WTC11 (cell line): ENCODE data around the gene CLMN. TPM values are rescaled to one million over a fixed set of nuclear protein-coding genes. Genes with fewer than 3 reads are reported as not detected.

Source experiments
- ATAC-seq: fragments of 200-7000 bp; cut with Tn5 transposase; 2 replicates; pipeline ENCODE4 v1.10.0; 2021; ENCODE audit warnings: mild to moderate bottlenecking, moderate library complexity
- CTCF ChIA-PET: fragments of 300-600 bp; sonication (Branson Sonifier 250); formaldehyde crosslinking; loops from one replicate; lab custom pipeline; 2021; ENCODE audit warnings: antibody characterized with exemption; lab: Charles Lee
- POLR2A ChIA-PET: fragments of 350-600 bp; sonication (Branson Sonifier 250); formaldehyde crosslinking; loops from one replicate; lab custom pipeline; 2021; ENCODE audit warnings: antibody characterized with exemption; lab: Charles Lee
- DNase-seq: peaks from one replicate; pipeline ENCODE4 v3.0.0; 2021; ENCODE audit warnings: low spot score
- H3K27ac Mint-ChIP-seq: 2 replicates; pipeline ENCODE4 v1.8.0; 2021; ENCODE audit warnings: mixed read lengths
- H3K27me3 Mint-ChIP-seq: 2 replicates; pipeline ENCODE4 v1.8.0; 2021; ENCODE audit warnings: low read depth, mild to moderate bottlenecking, moderate library complexity, mixed read lengths
- H3K36me3 Mint-ChIP-seq: 2 replicates; pipeline ENCODE4 v1.8.0; 2021; ENCODE audit warnings: mixed read lengths
- H3K4me1 Mint-ChIP-seq: 2 replicates; pipeline ENCODE4 v1.8.0; 2022; ENCODE audit warnings: mixed read lengths
- H3K4me3 Mint-ChIP-seq: 2 replicates; pipeline ENCODE4 v1.8.0; 2021; ENCODE audit warnings: mild to moderate bottlenecking, moderate library complexity, mixed read lengths
- H3K9me3 Mint-ChIP-seq: 2 replicates; pipeline ENCODE4 v1.8.0; 2021; ENCODE audit warnings: mixed read lengths
- CBFB ChIP-seq: sonication (generic); formaldehyde crosslinking; IDR thresholded peaks from 2 replicates; pipeline ENCODE4 v1.8.1; 2022; ENCODE audit warnings: mild to moderate bottlenecking, low read depth, missing genetic modification reagents
- IRF2 ChIP-seq: sonication (generic); formaldehyde crosslinking; IDR thresholded peaks from 2 replicates; pipeline ENCODE4 v1.8.0; 2022; ENCODE audit warnings: low read depth, missing genetic modification reagents, borderline replicate concordance
- NFATC4 ChIP-seq: fragments of 250-450 bp; sonication (Bioruptor Pico); IDR thresholded peaks from 2 replicates; pipeline ENCODE4 v1.9.0; 2021; ENCODE audit warnings: mild to moderate bottlenecking
- RELA ChIP-seq: sonication (generic); formaldehyde crosslinking; IDR thresholded peaks from 2 replicates; pipeline ENCODE4 v1.8.1; 2022; ENCODE audit warnings: missing genetic modification reagents, mild to moderate bottlenecking, borderline replicate concordance
- SMAD4 ChIP-seq: sonication (generic); formaldehyde crosslinking; IDR thresholded peaks from 2 replicates; pipeline ENCODE4 v1.8.0; 2022; ENCODE audit warnings: mild to moderate bottlenecking, missing genetic modification reagents
- ZNF219 ChIP-seq: sonication (generic); formaldehyde crosslinking; IDR thresholded peaks from 2 replicates; pipeline ENCODE4 v1.8.0; 2023; ENCODE audit warnings: missing genetic modification reagents, mild to moderate bottlenecking, borderline replicate concordance
- ZNF317 ChIP-seq: sonication (generic); formaldehyde crosslinking; IDR thresholded peaks from 2 replicates; pipeline ENCODE4 v1.8.1; 2023; ENCODE audit warnings: low read depth, mild to moderate bottlenecking, moderate library complexity, missing genetic modification reagents, borderline replicate concordance
- total RNA-seq: library from RNA; stranded (reverse); gene quantifications from 3 replicates; pipeline ENCODE4 v1.2.3, GENCODE V29; 2021
- TF ChIP-seq, protein P1 (sequence below): sonication (generic); formaldehyde crosslinking; IDR thresholded peaks from 2 replicates; pipeline ENCODE4 v1.8.0; 2022; ENCODE audit warnings: mild to moderate bottlenecking, missing genetic modification reagents
- TF ChIP-seq, protein P2 (sequence below): sonication (generic); formaldehyde crosslinking; IDR thresholded peaks from 2 replicates; pipeline ENCODE4 v1.8.0; 2023; ENCODE audit warnings: mild to moderate bottlenecking, missing genetic modification reagents
- TF ChIP-seq, protein P3 (sequence below): sonication (generic); formaldehyde crosslinking; IDR thresholded peaks from 2 replicates; pipeline ENCODE4 v1.8.1; 2023; ENCODE audit warnings: mild to moderate bottlenecking, missing genetic modification reagents, borderline replicate concordance
- TF ChIP-seq, protein P4 (sequence below): sonication (generic); formaldehyde crosslinking; IDR thresholded peaks from 2 replicates; pipeline ENCODE4 v1.8.1; 2023; ENCODE audit warnings: mild to moderate bottlenecking, missing genetic modification reagents
- TF ChIP-seq, protein P5 (sequence below): sonication (generic); formaldehyde crosslinking; IDR thresholded peaks from 2 replicates; pipeline ENCODE4 v1.8.0; 2022; ENCODE audit warnings: mild to moderate bottlenecking, missing genetic modification reagents
- TF ChIP-seq, protein P6 (sequence below): sonication (generic); formaldehyde crosslinking; IDR thresholded peaks from 2 replicates; pipeline ENCODE4 v1.8.1; 2023; ENCODE audit warnings: mild to moderate bottlenecking, missing genetic modification reagents, moderate library complexity
- TF ChIP-seq, protein P7 (sequence below): sonication (generic); formaldehyde crosslinking; IDR thresholded peaks from 2 replicates; pipeline ENCODE4 v1.8.1; 2022; ENCODE audit warnings: missing genetic modification reagents, borderline replicate concordance

The CLMN gene
- total RNA-seq, 1 experiment from 2014 or later: 12.2 TPM

DNA sequence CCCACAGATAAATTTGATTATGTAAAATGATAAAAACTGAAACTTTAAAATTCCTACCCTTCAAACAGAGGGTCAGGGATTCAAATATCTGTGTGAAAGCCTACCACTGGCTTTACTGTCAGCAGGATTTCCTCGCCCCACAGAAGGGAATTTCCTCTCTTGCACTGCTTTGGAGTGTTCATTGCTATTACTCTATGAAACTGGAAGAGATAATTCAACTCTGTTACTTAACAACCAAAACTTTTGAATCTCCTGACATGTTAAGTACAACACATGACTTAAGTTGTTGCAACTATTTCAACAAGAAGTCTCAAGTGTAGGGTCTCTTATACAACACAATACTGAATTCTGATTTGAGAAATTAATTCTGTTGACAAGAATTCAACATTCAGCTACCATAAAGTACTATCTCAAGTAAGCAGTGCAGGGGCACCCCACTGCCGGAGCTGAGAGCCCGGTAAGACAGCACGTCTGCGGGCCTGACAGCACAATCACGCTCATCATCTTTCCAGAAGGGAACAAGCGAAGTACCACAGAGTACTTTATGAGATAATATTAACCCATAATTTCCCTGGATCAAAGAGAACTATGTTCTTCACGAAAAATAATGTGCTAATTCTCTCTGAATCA is 185.3 kb downstream of the CLMN start (continued):
- TF ChIP-seq, protein P1, sequence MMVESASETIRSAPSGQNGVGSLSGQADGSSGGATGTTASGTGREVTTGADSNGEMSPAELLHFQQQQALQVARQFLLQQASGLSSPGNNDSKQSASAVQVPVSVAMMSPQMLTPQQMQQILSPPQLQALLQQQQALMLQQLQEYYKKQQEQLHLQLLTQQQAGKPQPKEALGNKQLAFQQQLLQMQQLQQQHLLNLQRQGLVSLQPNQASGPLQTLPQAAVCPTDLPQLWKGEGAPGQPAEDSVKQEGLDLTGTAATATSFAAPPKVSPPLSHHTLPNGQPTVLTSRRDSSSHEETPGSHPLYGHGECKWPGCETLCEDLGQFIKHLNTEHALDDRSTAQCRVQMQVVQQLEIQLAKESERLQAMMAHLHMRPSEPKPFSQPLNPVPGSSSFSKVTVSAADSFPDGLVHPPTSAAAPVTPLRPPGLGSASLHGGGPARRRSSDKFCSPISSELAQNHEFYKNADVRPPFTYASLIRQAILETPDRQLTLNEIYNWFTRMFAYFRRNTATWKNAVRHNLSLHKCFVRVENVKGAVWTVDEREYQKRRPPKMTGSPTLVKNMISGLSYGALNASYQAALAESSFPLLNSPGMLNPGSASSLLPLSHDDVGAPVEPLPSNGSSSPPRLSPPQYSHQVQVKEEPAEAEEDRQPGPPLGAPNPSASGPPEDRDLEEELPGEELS (CRISPR knock-in tag): no peak

DNA sequence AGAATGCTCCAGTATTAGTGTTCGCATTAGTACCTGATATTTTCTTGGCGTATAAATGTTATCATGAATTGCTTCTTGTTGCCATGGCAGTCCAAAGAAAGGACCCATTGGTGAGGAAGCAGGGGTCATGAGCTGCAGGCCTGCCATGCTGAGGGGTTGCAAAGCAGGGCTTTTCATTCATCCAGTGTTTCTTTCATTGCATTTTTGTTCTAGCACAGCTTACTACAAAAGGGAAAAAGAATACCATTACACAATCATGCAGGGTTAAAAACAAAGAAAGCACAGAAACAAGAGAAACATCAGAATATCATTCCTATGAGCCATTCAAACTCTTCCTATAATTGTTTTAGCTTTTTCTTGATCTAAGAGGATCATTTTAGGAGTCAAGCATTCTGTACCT is 186.4 kb downstream of the CLMN start:
- Mint-ChIP-seq H3K36me3 (peaks cover 12% of the 10 kb centered on the region), H3K27me3 (no peaks in the 10 kb centered on the region), H3K9me3 (no peaks in the 10 kb centered on the region), H3K4me1 (peaks cover 32% of the 10 kb centered on the region), H3K27ac (no peak overlapping the region), H3K4me3 (no peak overlapping the region)
- CTCF ChIA-PET: no interaction called here
- DNase-seq (no peak), ATAC-seq (no peak)
- POLR2A ChIA-PET: no interaction called here
- TF ChIP-seq, protein P2, sequence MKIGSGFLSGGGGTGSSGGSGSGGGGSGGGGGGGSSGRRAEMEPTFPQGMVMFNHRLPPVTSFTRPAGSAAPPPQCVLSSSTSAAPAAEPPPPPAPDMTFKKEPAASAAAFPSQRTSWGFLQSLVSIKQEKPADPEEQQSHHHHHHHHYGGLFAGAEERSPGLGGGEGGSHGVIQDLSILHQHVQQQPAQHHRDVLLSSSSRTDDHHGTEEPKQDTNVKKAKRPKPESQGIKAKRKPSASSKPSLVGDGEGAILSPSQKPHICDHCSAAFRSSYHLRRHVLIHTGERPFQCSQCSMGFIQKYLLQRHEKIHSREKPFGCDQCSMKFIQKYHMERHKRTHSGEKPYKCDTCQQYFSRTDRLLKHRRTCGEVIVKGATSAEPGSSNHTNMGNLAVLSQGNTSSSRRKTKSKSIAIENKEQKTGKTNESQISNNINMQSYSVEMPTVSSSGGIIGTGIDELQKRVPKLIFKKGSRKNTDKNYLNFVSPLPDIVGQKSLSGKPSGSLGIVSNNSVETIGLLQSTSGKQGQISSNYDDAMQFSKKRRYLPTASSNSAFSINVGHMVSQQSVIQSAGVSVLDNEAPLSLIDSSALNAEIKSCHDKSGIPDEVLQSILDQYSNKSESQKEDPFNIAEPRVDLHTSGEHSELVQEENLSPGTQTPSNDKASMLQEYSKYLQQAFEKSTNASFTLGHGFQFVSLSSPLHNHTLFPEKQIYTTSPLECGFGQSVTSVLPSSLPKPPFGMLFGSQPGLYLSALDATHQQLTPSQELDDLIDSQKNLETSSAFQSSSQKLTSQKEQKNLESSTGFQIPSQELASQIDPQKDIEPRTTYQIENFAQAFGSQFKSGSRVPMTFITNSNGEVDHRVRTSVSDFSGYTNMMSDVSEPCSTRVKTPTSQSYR: no peak
- TF ChIP-seq, protein P3, sequence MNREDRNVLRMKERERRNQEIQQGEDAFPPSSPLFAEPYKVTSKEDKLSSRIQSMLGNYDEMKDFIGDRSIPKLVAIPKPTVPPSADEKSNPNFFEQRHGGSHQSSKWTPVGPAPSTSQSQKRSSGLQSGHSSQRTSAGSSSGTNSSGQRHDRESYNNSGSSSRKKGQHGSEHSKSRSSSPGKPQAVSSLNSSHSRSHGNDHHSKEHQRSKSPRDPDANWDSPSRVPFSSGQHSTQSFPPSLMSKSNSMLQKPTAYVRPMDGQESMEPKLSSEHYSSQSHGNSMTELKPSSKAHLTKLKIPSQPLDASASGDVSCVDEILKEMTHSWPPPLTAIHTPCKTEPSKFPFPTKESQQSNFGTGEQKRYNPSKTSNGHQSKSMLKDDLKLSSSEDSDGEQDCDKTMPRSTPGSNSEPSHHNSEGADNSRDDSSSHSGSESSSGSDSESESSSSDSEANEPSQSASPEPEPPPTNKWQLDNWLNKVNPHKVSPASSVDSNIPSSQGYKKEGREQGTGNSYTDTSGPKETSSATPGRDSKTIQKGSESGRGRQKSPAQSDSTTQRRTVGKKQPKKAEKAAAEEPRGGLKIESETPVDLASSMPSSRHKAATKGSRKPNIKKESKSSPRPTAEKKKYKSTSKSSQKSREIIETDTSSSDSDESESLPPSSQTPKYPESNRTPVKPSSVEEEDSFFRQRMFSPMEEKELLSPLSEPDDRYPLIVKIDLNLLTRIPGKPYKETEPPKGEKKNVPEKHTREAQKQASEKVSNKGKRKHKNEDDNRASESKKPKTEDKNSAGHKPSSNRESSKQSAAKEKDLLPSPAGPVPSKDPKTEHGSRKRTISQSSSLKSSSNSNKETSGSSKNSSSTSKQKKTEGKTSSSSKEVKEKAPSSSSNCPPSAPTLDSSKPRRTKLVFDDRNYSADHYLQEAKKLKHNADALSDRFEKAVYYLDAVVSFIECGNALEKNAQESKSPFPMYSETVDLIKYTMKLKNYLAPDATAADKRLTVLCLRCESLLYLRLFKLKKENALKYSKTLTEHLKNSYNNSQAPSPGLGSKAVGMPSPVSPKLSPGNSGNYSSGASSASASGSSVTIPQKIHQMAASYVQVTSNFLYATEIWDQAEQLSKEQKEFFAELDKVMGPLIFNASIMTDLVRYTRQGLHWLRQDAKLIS (CRISPR knock-in tag): no peak
- TF ChIP-seq IRF2 (CRISPR knock-in tag) (no peak), ZNF219 (CRISPR knock-in tag) (no peak), CBFB (CRISPR knock-in tag) (no peak), SMAD4 (CRISPR knock-in tag) (no peak), NFATC4 (CRISPR knock-in tag) (no peak), ZNF317 (CRISPR knock-in tag) (no peak), RELA (CRISPR knock-in tag) (no peak)
- TF ChIP-seq, protein P4, sequence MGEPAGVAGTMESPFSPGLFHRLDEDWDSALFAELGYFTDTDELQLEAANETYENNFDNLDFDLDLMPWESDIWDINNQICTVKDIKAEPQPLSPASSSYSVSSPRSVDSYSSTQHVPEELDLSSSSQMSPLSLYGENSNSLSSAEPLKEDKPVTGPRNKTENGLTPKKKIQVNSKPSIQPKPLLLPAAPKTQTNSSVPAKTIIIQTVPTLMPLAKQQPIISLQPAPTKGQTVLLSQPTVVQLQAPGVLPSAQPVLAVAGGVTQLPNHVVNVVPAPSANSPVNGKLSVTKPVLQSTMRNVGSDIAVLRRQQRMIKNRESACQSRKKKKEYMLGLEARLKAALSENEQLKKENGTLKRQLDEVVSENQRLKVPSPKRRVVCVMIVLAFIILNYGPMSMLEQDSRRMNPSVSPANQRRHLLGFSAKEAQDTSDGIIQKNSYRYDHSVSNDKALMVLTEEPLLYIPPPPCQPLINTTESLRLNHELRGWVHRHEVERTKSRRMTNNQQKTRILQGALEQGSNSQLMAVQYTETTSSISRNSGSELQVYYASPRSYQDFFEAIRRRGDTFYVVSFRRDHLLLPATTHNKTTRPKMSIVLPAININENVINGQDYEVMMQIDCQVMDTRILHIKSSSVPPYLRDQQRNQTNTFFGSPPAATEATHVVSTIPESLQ (CRISPR knock-in tag): no peak
- TF ChIP-seq, protein P5, sequence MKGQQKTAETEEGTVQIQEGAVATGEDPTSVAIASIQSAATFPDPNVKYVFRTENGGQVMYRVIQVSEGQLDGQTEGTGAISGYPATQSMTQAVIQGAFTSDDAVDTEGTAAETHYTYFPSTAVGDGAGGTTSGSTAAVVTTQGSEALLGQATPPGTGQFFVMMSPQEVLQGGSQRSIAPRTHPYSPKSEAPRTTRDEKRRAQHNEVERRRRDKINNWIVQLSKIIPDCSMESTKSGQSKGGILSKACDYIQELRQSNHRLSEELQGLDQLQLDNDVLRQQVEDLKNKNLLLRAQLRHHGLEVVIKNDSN (CRISPR knock-in tag): no peak
- TF ChIP-seq, protein P6, sequence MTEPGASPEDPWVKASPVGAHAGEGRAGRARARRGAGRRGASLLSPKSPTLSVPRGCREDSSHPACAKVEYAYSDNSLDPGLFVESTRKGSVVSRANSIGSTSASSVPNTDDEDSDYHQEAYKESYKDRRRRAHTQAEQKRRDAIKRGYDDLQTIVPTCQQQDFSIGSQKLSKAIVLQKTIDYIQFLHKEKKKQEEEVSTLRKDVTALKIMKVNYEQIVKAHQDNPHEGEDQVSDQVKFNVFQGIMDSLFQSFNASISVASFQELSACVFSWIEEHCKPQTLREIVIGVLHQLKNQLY (CRISPR knock-in tag): no peak
- TF ChIP-seq, protein P7, sequence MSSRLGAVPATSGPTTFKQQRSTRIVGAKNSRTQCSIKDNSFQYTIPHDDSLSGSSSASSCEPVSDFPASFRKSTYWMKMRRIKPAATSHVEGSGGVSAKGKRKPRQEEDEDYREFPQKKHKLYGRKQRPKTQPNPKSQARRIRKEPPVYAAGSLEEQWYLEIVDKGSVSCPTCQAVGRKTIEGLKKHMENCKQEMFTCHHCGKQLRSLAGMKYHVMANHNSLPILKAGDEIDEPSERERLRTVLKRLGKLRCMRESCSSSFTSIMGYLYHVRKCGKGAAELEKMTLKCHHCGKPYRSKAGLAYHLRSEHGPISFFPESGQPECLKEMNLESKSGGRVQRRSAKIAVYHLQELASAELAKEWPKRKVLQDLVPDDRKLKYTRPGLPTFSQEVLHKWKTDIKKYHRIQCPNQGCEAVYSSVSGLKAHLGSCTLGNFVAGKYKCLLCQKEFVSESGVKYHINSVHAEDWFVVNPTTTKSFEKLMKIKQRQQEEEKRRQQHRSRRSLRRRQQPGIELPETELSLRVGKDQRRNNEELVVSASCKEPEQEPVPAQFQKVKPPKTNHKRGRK (CRISPR knock-in tag): no peak
- TF ChIP-seq, all 79 proteins: peak for 0
